Fibroblast of villous mesenchyme (primary cell): ENCODE measurements around the gene MC1R. TPM values are rescaled to one million over a fixed set of nuclear protein-coding genes. Genes with fewer than 3 reads are reported as not detected.
"Not testable (repeated sequence)": the region's sequence is repeated elsewhere in the genome, so short reads cannot be mapped to it uniquely, and the experiment has no call there.

Source experiments
- DNase-seq: peaks from one replicate; pipeline ENCODE4 v3.0.0-alpha.2; 2010; ENCODE audit warnings: low read depth
- H3K4me3 ChIP-seq: 2 replicates; pipeline ENCODE4 v1.5.1; 2011; ENCODE audit warnings: low read depth, mild to moderate bottlenecking, low read length
- total RNA-seq: library from RNA; depleted of rRNA; stranded (reverse); fragments of >200 nt; gene quantifications from 2 replicates; pipeline ENCODE4 v1.2.3, GENCODE V29; 2012
- TF ChIP-seq, protein P1 (sequence below): IDR thresholded peaks from 2 replicates; pipeline ENCODE4 v1.5.1; 2012; ENCODE audit warnings: low read depth, mild to moderate bottlenecking, low read length; ENCODE audit not compliant: insufficient read depth

MC1R gene
- total RNA-seq, 1 donor, result 3.9 TPM

DNA sequence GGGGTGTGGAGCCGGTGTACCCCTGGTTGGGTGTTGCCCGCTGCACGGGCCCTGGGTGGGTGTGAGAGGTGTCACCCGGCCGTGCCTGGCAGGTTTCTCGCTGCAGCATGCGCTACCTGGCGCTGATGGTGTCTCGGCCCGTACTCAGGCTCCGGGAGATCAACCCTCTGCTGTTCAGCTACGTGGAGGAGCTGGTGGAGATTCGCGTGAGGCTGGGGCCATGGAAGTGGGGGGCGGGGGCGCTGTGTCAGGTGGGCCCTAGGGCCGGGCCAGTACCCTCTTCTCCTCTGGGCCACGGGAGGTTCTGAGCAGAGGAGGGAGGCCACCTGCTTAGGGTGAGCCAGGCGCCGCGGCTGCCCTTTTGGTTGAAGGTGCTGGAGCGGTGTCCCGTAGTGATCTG is 43.3 kb downstream of the MC1R start:
- TF ChIP-seq, protein P1, sequence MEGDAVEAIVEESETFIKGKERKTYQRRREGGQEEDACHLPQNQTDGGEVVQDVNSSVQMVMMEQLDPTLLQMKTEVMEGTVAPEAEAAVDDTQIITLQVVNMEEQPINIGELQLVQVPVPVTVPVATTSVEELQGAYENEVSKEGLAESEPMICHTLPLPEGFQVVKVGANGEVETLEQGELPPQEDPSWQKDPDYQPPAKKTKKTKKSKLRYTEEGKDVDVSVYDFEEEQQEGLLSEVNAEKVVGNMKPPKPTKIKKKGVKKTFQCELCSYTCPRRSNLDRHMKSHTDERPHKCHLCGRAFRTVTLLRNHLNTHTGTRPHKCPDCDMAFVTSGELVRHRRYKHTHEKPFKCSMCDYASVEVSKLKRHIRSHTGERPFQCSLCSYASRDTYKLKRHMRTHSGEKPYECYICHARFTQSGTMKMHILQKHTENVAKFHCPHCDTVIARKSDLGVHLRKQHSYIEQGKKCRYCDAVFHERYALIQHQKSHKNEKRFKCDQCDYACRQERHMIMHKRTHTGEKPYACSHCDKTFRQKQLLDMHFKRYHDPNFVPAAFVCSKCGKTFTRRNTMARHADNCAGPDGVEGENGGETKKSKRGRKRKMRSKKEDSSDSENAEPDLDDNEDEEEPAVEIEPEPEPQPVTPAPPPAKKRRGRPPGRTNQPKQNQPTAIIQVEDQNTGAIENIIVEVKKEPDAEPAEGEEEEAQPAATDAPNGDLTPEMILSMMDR, result no peak
- no peak overlapping the region for H3K4me3 ChIP-seq
- DNase-seq, result no peak

DNA sequence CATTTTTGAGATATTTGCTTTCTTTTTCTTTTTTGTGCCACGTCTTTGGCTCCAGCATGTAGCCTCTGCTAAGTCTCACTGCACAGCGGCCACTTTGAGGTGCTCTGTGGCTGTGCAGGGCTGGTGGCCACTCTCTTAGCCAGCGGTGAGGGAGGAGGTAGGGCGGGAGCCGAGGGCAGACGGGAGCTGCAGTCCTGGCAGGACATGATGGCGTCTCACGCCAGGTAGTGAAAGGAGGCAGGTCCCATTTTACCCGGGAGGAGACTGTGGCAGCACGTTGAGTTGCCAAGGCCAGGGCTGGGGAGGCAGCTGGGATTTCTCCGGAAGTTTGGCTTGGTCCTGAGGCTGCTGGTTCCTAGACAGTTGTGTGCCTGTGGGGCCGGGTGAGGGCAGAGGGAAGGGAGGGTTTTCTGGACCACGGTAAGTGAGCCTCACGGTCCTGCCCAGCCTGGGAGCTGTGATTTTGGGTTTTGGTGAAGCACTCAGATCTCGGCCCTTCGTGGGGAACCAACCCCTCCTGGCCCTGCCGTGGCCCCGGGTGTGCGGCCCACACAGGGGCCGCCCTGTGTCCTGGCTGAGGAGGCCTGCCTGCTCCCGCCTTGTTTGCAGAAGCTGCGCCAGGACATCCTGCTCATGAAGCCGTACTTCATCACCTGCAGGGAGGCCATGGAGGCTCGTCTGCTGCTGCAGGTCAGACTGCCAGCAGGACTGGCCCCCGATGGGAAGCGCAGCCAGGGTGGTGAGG is 44.3 kb downstream of the MC1R start:
- TF ChIP-seq, protein P1, result no peak
- no peak overlapping the region for H3K4me3 ChIP-seq
- no peak for DNase-seq

DNA sequence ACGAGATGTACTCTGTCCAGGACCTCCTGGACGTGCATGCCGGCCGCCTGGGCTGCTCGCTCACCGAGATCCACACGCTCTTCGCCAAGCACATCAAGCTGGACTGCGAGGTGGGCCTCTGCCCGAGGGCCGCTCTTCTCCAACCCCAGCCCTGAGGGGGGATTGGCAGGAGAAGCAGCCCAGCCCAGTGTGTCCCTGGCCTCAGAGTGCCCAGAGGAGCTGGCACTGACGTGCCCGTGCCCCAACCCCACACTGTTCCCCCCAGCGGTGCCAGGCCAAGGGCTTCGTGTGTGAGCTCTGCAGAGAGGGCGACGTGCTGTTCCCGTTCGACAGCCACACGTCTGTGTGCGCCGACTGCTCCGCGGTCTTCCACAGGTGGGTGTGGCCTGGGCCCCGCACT is 45.5 kb downstream of the MC1R start:
- no peak overlapping the region for H3K4me3 ChIP-seq
- TF ChIP-seq, protein P1, result no peak
- no peak for DNase-seq

DNA sequence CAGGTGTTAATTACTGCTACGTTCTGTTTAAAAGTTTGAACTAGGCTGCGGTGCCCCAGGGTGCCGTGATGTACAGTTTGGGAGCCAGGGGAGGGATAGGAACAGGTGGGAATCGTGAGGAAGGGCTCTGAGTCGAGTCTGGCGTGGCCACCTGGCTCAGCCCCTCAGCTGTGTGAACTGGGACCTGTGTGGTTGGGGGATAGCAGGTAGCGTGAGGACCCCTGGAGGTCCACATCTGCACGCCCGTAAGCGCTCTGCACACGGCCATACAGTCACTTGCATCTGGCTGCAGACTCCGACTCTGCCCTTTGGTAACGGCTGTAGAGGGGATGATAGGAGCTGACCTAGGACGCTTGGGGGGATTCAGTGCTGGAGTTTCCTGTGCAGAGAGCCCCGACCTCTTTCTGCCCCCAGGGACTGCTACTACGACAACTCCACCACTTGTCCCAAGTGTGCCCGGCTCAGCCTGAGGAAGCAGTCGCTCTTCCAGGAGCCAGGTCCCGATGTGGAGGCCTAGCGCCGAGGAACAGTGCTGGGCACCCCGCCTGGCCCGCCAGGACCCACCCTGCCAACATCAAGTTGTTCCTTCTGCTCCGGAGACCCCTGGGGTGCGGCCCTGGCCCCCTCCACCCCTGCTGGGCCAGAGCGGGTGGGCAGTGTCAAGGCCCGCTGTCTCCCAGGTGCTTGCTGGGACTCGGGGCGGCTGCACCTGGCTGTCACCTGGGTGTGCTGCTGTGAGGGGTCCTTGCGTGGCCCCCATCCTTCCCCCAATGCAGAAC is 47.0 kb downstream of the MC1R start:
- H3K4me3 ChIP-seq, result no peak overlapping the region
- TF ChIP-seq, protein P1, result no peak
- no peak for DNase-seq

DNA sequence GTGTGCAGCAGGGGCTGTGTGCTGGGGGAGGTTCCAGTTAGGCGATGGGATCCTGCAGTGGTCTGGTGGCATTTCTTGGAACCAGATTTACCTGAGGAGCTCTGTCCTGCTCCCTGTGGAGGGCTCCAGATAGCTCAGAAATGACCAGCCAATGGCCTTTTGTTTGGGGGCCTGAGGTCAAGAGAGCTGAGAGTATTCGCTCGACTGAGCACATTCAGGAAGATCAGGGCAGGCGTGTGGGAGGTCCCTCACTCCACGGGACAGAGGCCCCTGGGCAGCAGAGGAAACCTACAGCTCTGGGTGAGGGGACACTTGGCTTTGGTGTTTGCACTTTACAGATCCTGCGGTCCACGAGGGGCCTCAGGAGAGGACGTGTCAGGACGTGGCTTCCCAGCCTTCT is 48.1 kb downstream of the MC1R start:
- H3K4me3 ChIP-seq, result no peak overlapping the region
- DNase-seq, result no peak
- TF ChIP-seq, protein P1, result no peak

DNA sequence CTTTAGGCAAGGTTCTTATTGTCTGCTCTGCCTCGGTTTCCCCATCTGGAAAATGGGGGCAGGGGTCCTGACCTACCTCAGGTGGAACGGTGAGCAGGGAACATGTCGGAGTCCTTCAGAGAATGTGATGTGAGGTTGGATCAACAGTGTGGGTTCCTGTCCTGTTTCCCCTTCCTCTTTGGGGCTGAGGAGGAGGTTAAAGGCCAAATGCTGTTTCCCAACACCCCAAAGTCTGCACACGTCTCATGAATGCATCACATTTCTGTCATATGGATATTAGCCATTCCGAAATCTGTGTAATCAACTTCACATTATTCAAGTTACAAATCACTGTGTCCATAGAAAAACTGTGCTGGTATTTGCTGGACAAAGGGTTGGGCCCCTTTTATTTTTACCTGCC is 48.8 kb downstream of the MC1R start:
- DNase-seq, H3K4me3 ChIP-seq: not testable (repeated sequence)

DNA sequence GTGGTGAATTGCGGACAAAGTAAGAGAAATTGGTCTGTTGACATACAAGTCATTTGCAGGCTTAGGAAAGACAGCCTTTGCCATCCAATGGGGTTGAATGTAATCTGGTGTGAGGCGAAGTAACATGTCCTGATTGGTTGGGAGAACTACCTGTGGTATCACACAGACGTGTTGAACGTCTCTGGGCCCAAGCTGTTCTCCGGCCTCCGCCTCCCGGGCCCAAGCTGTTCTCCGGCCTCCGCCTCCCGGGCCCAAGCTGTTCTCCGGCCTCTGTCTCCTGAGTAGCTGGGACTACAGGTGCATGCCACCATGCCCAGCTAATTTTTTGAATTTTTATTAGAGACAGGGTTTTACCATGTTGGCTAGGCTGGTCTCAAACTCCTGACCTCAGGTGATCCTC is 49.4 kb downstream of the MC1R start:
- DNase-seq, H3K4me3 ChIP-seq: not testable (repeated sequence)
